GM18498 (cell line): ENCODE results near the gene NHEJ1.

Experiments
- ATAC-seq: cut with Tn5 transposase; IDR thresholded peaks from one replicate; pipeline ENCODE4 v1.9.1; 2021; ENCODE audit warnings: mild to moderate bottlenecking, moderate library complexity; ENCODE audit not compliant: unreplicated experiment

The NHEJ1 gene

GRCh38 chr2:219124381-219125110, 36.1 kb downstream of the NHEJ1 start:
- no peak for ATAC-seq

DNA sequence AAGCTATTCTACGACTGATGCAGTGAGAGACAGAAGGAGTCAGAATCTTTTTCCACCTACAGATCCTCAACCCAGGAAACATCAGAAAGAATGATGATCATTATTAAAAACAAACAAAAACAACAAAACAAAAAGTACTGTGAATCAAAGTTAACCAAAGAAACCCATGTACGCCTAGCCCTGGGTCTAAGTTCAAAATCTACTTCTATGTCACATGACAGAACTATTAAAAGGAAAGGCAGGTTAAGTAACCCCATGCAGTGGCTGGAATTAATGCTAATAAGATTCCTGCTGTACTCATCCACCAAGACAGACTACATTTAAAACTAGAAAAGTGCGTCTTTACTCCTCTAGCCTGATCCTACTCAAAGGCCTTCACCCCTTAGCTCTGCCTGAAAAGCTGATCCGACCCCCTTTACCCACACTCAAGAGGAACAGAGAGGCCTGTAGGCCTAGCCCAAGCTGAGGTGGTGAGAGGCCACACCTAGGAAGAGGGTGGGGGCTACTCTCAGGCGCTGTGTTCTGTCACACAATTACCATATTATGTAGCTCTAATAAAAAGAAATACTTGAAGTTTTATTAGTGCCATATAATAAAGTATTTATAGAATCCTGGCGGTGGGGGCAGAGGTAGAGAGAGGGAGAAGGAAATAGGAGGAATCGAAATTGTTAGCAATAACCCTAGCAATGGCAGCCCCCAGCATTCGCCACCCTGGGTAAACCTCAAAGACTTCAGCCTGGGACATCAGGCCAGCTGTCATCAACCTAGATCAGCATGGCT, 37.1 kb downstream of the NHEJ1 start:
- no peak for ATAC-seq

DNA sequence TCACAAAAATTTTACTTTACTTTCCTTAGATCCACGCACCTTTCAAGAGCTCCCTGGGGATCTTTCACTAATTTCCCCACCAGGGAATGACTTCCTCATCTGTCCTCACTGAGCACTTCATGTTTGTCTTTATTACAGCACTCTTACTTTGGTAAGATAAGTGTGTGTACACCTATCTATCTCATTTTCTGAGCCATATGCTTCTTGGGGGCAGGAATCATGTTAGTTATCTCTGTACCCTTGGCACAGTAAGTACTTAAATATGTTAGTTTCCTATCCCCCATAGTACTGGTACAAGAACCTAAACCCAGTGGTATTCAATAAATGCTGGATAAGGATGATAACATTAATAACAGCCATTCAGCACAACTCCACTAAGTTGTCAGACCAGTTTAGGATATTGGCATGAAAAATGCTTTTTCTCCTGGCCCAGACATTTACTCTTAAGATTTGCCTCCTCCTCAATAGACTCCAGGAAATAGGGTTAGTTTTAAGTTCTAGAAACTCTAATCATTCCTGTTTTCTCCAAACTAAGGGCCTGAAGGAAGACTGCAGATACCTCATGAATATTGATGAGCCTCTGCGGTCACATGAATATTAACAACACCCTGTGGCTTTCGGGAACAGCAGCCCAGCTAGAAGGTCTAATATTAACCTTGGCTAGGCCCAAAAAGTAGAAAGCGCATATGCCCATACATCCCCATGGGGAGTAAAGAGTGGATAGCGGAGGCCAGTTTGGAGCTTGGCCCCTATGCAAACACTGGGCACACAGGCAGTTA, 38.2 kb downstream of the NHEJ1 start:
- ATAC-seq, result no peak

DNA sequence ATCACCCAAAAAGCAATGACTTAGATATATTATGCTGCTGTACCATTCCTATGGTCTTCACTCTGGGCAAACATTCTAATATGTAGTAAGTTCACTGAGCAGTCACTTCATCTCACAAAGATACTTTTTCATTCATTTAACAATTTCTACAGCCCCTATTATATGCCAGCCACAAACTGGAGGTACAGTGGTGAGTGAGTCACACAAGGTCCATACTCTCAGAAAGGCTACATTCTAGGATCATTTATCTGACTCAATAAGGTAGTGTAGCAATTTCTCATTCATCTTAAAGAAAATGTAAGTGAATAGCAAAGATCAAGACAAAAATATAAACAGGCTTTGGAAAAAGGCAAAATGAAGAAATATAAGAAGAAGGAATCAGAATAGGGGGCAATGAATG, 40.5 kb downstream of the NHEJ1 start:
- no peak for ATAC-seq

GRCh38 chr2:219119422-219120043, 41.1 kb downstream of the NHEJ1 start:
- ATAC-seq, result no peak

DNA sequence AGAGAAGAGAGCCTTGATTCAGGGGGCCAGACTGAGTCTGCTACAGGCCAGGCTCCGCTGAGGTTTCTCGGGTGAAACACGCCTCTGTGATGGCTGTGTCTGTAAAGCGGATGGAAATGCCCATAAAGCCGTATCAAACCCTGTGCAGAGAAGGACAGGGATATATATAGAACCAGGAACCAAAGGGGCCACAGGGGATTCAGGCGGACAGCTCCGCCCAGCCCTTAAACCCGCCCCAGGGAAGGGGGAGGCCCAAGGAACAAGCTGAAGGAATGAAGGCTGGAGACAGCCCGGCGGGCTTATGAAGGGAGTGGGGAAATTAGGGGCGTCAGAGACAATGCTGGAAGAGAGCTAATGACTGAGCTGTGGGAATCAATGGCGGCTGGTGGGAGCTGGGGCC, 42.1 kb downstream of the NHEJ1 start:
- no peak for ATAC-seq

DNA sequence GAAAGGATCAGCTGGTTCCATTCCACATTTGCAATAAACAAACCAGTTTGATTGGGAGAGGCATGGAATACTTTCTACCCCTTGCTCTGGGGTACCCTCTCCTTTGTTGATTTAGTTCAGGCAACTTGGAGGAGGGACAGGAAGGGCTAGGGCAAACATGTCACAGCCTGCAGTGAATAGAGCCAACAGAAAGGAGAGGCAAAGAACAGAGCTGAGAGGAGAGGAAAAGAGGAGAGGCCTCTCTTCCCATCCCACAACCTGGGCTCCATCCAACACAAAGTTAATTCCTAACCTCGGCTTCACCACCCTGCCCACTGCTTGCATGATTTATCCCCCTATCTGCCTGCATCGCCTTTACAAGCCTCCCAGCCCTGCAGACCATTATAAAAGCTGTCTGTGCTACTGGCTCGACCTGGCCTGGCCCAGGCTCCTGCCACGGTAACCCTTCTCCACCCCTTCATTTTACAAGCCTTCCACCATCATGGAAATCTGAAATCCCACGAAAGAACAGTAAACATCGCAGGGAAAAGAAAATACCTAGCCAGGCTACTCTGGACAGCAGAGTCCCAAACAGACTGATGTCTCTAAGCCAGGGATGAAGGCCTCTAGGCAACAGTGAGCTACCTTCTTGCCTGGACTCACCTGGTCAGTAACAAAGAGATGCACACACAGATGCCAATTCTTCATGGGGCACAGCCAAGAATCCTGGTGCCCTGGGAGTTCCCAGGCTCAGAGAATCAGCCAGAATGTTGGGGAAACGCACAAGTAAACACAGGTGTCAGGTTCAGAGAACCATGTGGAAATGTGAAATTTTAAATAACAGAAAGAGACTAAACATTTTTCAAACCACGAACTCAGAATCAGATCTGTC, 43.6 kb downstream of the NHEJ1 start:
- no peak for ATAC-seq

DNA sequence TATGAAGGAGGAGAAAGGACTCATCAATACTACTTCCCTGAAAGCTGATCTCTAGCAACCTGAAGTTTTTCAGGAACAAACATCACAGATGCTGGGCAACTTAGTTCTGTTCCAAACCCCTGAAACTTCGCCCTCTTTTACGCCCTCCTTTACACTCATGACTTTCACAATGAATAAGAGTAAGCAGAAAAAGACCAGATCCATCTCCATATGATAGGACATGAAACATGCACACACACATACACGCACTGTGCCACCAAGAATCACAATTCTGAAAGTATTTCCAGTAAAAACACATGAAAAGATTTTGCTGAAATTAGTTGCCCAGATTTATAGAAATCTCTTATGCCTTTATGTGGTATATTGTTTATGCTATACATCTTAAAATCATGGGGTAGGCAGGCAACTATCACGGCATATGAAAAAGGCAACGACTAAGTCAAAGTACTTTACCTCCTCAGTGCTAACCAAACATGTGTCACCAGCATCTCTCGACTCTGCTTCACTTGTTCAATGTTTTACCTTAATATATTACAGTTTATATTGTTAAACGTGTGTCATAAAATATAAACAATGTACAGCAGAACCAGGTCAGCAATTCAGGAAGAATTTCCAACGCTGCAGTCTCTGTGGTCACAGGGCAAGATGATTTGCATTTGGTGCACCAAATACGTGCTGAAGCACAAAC, 47.8 kb downstream of the NHEJ1 start:
- no peak for ATAC-seq

- ATAC-seq, result no peak
These were observed 48.6 kb downstream of the NHEJ1 start for GRCh38 chr2:219112062-219112406.

GRCh38 chr2:219111375-219112061, 49.1 kb downstream of the NHEJ1 start:
- no peak for ATAC-seq

DNA sequence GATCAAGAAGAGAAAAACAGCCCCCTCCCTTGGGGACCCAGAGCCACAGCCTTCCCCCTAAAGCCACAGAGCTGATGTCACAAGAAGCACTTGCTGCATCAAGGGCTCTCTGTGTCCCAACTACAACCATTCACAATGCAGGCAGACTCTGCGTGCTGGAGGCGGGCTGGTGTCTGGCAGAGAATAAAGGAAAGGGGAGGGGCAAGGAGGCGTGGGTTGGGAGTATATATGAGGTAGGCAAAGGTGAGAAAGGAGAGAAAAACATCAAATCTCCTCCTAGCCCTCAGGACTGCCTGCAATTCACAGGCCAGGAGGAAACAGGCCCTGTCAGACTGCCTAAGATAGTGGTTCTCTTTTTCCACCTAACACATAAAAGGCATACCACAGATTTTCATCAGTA, 51.1 kb downstream of the NHEJ1 start:
- no peak for ATAC-seq

GRCh38 chr2:219107758-219108157, 52.9 kb downstream of the NHEJ1 start:
- ATAC-seq, result no peak

DNA sequence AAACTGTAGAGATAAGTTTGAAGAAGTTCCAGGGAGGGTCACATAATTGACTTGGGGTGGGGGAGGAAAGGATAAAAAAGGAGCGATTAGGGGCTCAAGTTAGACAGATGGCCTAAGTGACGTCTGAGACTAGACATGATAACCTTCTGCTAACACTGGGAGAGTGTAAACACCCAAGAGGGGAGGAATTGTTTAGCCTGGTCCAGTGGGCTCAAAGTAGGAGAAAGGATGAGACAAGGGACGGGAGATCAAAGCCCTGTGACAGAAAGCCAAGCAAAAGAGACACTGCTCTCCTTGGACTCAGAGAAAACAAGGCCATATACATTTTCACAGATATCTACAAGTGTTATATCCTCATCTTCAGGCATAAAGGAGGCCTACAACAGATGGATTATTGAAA, 54.4 kb downstream of the NHEJ1 start:
- ATAC-seq, result no peak

DNA sequence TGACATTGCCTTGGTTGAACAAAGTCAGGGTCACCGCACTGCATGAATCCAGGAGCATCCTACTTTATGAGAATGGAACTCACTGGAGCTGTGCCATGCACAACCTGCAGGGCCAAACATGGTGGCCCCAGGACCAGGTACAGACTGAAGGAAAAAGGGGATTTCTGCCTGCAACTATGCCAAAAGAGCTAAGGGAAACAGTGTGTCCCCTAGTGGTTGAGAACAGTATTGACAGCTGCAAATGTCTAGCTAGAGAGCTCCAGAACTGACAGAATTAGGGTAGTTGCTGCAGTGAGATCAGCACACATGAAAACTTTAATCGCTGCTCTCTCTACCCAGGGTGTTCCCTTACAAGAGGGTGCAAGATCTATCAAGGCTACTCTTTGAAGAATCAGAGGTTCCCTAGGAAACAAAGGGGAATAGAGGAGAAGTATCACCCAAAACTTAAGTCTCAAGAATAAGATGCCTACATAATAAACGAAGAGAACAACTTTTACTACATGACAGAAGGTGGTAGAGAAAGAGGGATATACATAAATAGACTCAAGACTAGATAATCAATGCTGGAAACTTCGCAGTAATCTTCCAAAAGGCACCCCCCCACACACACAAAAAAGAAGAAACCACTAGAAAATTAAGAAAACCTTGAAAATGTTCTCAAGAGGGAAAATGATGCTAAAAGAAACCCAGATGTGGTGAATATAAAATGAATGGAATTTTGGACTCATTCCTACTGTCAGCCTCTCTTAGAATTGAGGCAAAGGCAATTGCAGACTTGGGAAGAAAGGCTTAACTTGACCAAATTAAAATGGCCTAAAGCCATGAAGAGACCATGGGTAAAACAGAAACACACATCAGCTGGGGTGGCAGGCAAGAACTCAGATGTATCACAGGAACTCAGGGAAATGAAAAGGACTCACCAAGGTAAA, 56.2 kb downstream of the NHEJ1 start:
- no peak for ATAC-seq

GRCh38 chr2:219099329-219099728, 61.3 kb downstream of the NHEJ1 start:
- no peak for ATAC-seq

GRCh38 chr2:219095406-219095935, 65.1 kb downstream of the NHEJ1 start:
- no peak for ATAC-seq

- ATAC-seq, result no peak
These were observed 66.4 kb downstream of the NHEJ1 start for GRCh38 chr2:219094171-219094570.
